Measurements from ENCODE around the gene PFDN2. TPM values are rescaled to one million over a fixed set of nuclear protein-coding genes. Genes with fewer than 3 reads are reported as not detected.

Gene PFDN2
- total and polyA plus RNA-seq, 10 of the 15 experiments (the other 5 are each of a cell fraction or from before 2014, with no cell fraction given), result 30.0 to 141 (median 80.5) TPM

DNA sequence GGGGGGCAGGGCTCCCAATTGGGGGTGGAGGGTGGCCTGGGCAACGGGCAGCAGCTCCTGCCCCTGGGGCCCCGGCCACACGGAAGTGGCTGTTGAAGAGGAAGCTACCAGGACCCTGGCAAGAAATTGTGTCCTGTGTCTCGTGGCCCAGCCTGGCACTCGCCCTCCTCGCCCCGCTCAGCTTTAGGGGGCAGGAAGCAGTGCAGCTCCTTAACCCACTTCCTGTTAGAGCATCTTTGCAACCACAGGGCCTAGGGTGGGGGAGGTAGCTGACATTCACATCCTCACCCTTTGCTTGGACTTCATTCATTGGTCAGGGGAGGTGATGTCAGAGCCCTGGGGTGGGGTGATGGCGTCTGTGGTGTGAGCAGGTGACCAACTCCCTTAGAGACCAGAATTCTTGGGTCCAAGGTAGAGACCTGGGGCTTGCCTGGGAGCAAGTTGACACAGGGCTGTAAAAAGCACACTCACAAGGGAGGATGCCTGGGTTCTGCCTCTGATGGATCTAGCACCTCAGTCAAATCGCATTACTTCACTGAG lies 48.0 kb downstream of the PFDN2 start, which contains the start of gene ARHGAP30:
Gene ARHGAP30 (minus strand): TSS at position 161 of the 540 bp plus-strand sequence. CDS start 267 bp downstream, outside the sequence.
- Histone ChIP-seq H2AFZ (ENCODE audit: control insufficient read depth, low read depth, low read length) (peak within 1 kb of the TSS; percentile 39), H4K20me1 (ENCODE audit: control insufficient read depth, insufficient read depth) (peaks cover 11% of the 10 kb centered on the region; the same call in 1 of the 2 replicates), H3K4me3 (peak within 1 kb of the TSS; percentile 94), H3K4me1 (ENCODE audit: control insufficient read depth, insufficient read depth, low read length) (peaks cover 20% of the 10 kb centered on the region), H3K9me3 (replicated peaks; ENCODE audit: control insufficient read depth, insufficient read depth, low read length) (no peaks in the 10 kb centered on the region), H3K4me2 (ENCODE audit: control insufficient read depth, insufficient read depth) (peak within 1 kb of the TSS; percentile 99), H3K79me2 (ENCODE audit: control insufficient read depth, insufficient read depth, low read length) (peaks cover 46% of the 10 kb centered on the region), H3K27ac (ENCODE audit: control insufficient read depth, insufficient read depth) (peak within 1 kb of the TSS; percentile 98), H3K27me3 (replicated peaks in 1 of 2; ENCODE audit: control insufficient read depth in 2 of 2, insufficient read depth in 2 of 2, low read length in 1 of 2) (no peaks in the 10 kb centered on the region), H3K9ac (ENCODE audit: control insufficient read depth, insufficient read depth, low read length) (peak within 1 kb of the TSS; percentile 98), H3K36me3 (ENCODE audit: control insufficient read depth in 2 of 2, insufficient read depth in 2 of 2, low read length in 1 of 2) (0 out of 4 replicates have a peak, but pooled peaks cover 0 to 9% of the 10 kb centered on the region in 2 experiments)
- ChIA-PET CTCF (interaction anchor here (0.7 to 8.6 kb wide), 16 partner anchors 10 to 275 kb away, joined by 3 to 111 read pairs (median 6); partner anchors contain the start of genes F11R, KLHDC9, NECTIN4 and TSTD1), POLR2A (interaction anchor here (0.6 to 6.8 kb wide), 23 partner anchors 9 to 362 kb away, joined by 3 to 139 read pairs (median 5); partner anchors contain the start of genes DEDD, F11R, KLHDC9 and LY9), RAD21 (ENCODE audit: unreplicated experiment) (interaction anchor here (0.6 to 7.1 kb wide), 20 partner anchors 21 to 362 kb away, joined by 3 to 107 read pairs (median 4); partner anchors contain the start of genes DEDD, F11R, KLHDC9 and PPOX), SMC1A (ENCODE audit: uncharacterized antibody, unreplicated experiment) (interaction anchor here (0.6 to 9.0 kb wide), 21 partner anchors 10 to 414 kb away, joined by 3 to 134 read pairs (median 4); partner anchors contain the start of genes DEDD, F11R, KLHDC9 and NDUFS2)
- DNase-seq (ENCODE audit: low read depth, low spot score) (peak; percentile 97), FAIRE-seq (peak; percentile 99), ATAC-seq (peak; percentile 86)
- in situ Hi-C loops (cut with MboI), result no loop called here
- BruUV-seq (replicated peaks), result no TSS peak
- intact Hi-C loops (cut with micrococcal nuclease; ENCODE audit: unreplicated experiment), result loop anchor here (1.0 to 2.0 kb wide), 4 partner anchors 26 to 77 kb away; partner anchors contain the start of gene DEDD
- 1% methylated on average over 9 of the region's 9 CpGs for WGBS (ENCODE audit: insufficient coverage, insufficient replicate concordance, low lambda C conversion rate, missing lambda C conversion rate)
- TF ChIP-seq SUPT20H (IDR thresholded peaks at IDR 0.05; ENCODE audit: borderline replicate concordance, control insufficient read depth, low read depth, low read length) (no peak), NRF1 (conservative IDR thresholded peaks at IDR 0.05; ENCODE audit: low read depth, low read length) (no peak), SUZ12 (IDR thresholded peaks at IDR 0.05; ENCODE audit: unreplicated experiment) (no peak), BCL11A (IDR thresholded peaks at IDR 0.05; ENCODE audit: low read depth, low read length) (0 out of 2 replicates have a peak, but pooled peaks have one; percentile 6), MTA3 (IDR thresholded peaks at IDR 0.05; ENCODE audit: borderline replicate concordance, low read length) (peak; percentile 8; the same call in 1 of the 2 replicates), NR2F1 (conservative IDR thresholded peaks at IDR 0.05) (peak; percentile 63), MYC (IDR thresholded peaks at IDR 0.05; ENCODE audit: insufficient read depth, insufficient read length, insufficient replicate concordance, low read length, severe bottlenecking) (no peak), ZBTB33 (IDR thresholded peaks at IDR 0.05) (no peak), JUNB (IDR thresholded peaks at IDR 0.05) (no peak), ETV6 (conservative IDR thresholded peaks at IDR 0.05 in 1 of 2, IDR thresholded peaks at IDR 0.05 in 1 of 2; ENCODE audit: borderline replicate concordance in 1 of 2, low read depth in 1 of 2) (peak in 1 of 2 experiments; percentile 87; a peak in 2 of 4 replicates), HDAC2 (IDR thresholded peaks at IDR 0.05) (no peak), KLF5 (IDR thresholded peaks at IDR 0.05; ENCODE audit: partially characterized antibody) (no peak), EZH2 (IDR thresholded peaks at IDR 0.05; ENCODE audit: borderline replicate concordance, control insufficient read depth, low read depth, low read length) (no peak), CUX1 (IDR thresholded peaks at IDR 0.05; ENCODE audit: insufficient replicate concordance, low read depth, low read length) (no peak), ZNF24 (IDR thresholded peaks at IDR 0.05) (0 out of 2 replicates have a peak, but pooled peaks have one; percentile 55), POLR2AphosphoS5 (IDR thresholded peaks at IDR 0.05; ENCODE audit: low read length) (peak; percentile 87)
